HG02642 (cell line): ENCODE data around the gene ESYT1.

ENCODE experiments used
- ATAC-seq: cut with Tn5 transposase; IDR thresholded peaks from one replicate; pipeline ENCODE4 v1.9.1; 2021; ENCODE audit warnings: mild to moderate bottlenecking; ENCODE audit not compliant: unreplicated experiment, poor library complexity

The ESYT1 gene

DNA sequence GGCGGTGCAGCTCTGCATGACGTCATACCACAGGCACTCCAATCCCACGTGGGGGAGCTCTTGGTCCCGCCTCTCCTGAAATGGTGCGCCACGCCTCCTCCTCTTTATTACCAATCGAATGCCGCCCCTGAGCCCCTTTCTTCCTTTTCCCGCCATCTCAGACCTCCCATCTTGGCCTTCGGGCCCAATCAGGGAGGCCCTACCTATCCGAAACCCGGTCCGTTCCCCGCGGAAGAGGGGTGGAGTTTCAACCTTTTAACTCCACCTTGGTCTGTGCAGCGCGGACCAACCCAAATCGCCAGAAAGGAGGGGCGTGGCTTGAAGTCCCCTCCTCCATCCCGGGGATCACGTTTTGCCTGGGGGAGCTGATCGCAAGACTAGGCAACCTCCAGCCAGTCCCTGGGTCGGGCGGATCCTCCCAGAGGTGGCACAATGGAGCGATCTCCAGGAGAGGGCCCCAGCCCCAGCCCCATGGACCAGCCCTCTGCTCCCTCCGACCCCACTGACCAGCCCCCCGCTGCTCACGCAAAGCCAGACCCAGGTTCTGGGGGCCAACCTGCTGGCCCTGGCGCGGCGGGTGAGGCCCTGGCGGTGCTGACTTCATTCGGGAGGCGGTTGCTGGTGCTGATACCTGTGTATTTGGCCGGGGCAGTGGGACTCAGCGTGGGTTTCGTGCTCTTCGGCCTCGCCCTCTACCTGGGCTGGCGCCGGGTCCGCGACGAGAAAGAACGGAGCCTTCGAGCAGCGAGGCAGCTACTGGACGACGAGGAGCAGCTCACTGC lies at the start of gene ESYT1:
Gene ESYT1 (plus strand): TSS at position 380 of the 782 bp plus-strand sequence. CDS start 53 bp downstream, at position 433.
- peak; percentile 88 for ATAC-seq

- no peak for ATAC-seq
Observed at GRCh38 chr12:56078427-56078826, 49.6 kb upstream of the ESYT1 start.

- ATAC-seq: peak; percentile 78
Observed at GRCh38 chr12:56078931-56079722, 48.9 kb upstream of the ESYT1 start.

DNA sequence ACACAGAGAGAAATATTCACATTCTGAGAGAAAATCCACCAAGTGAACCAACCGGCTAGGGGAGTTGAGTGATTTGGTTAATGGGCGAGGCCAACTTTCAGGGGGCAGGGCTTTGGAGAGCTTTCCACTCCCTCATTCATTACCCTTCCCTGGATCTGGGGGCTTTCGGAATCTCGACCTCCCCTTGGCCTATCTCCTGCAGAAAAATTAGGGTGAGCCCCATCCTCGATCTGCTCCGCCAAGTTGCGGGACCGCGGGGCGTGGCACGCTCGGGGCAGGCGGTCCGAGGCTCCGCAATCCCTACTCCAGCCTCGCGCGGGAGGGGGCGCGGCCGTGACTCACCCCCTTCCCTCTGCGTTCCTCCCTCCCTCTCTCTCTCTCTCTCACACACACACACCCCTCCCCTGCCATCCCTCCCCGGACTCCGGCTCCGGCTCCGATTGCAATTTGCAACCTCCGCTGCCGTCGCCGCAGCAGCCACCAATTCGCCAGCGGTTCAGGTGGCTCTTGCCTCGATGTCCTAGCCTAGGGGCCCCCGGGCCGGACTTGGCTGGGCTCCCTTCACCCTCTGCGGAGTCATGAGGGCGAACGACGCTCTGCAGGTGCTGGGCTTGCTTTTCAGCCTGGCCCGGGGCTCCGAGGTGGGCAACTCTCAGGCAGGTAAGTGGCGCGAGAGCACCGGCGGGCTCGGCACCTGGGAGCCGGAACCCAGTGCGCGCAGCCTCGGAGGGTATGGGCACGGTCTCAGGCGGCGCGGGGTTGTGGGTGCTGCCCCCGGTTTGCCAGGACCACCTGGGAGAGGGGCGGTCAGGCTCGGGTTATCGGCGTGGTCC lies 48.1 kb upstream of the ESYT1 start, which contains the start of gene ERBB3:
Gene ERBB3 (plus strand): TSS at position 443 of the 833 bp plus-strand sequence. CDS start 136 bp downstream, at position 579.
- peak; percentile 38 for ATAC-seq

GRCh38 chr12:56080556-56081138 lies 47.4 kb upstream of the ESYT1 start:
- ATAC-seq: no peak

DNA sequence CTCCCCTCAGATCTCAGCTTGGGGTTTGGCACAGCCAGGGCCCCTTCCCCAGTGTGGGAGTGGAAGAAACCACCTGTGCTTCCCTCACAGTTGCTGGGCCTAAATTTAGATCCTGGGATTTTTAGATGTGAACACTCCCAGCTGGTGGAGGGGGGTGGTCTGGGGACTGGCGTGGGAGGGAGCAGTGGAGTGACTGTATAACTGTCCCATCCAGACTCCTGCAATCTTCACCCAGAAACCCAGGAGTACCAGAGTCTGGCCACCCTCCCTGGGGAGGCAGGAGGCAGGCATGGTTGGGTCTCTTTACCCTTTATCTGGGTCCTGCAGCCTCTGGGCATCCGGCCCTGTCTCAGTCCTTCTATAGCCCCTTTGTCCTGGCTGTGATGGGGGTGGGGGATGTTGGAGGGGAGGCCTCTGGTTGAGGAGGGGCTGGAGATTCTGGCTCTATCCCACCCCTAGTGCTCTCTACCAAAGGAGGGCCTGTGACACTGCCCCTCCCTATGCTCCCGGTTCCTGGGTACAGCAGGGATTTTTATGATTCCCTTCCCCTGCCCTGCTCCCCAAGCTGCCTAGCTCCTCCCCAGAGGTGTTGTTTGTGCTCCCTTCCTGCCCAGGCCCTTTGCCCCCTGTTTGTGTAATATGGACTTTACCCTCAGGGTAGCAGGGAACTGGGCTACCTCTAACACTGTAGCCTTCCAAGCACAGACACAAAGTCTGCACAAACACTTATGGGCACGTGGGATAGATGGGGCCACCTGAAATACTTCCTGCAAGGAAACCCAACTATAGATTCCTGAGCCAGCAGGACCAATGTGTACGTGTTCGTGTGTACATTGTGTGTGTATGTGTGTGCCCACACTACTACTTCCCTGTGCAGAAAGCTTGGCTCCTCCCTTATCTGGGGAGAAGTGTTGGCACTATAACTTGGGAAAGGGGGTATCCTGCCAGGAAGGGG lies 46.4 kb upstream of the ESYT1 start:
- ATAC-seq: no peak

- ATAC-seq: no peak
Observed at GRCh38 chr12:56082382-56082781, 45.7 kb upstream of the ESYT1 start.

GRCh38 chr12:56082967-56083366 lies 45.1 kb upstream of the ESYT1 start:
- ATAC-seq: no peak

DNA sequence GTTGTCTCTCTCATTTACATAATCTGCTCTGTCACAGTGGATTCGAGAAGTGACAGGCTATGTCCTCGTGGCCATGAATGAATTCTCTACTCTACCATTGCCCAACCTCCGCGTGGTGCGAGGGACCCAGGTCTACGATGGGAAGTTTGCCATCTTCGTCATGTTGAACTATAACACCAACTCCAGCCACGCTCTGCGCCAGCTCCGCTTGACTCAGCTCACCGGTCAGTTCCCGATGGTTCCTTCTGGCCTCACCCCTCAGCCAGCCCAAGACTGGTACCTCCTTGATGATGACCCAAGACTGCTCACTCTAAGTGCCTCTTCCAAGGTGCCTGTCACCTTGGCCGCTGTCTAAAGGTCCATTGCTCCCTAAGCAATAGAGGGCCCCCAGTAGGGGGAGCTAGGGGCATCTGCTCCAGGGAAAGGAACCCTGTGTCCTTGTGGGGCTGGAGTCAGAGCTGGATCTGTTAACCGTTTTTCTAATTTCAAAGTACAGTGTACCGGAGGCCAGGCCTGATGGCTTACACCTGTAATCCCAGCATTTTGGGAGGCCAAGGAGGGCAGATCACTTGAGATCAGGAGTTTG lies 43.0 kb upstream of the ESYT1 start:
- no peak for ATAC-seq

- no peak for ATAC-seq
Observed at GRCh38 chr12:56086096-56086495, 42.0 kb upstream of the ESYT1 start.

DNA sequence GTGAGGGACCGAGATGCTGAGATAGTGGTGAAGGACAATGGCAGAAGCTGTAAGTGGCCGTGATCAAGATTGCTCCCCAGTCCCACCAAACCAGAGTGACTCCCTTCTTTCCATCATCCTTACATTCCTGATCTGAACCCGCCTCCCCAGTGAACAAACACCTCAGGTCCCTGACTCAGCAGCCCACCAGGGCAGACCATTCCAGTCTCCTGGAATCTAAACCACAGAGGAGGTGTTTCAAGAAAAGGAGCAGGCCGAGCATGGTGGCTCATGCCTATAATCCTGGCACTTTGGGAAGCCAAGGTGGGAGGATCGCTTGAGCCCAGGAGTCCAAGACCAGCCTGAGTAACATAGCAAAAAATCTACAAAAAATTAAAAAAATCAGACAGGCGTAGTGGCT lies 41.5 kb upstream of the ESYT1 start:
- ATAC-seq: no peak

DNA sequence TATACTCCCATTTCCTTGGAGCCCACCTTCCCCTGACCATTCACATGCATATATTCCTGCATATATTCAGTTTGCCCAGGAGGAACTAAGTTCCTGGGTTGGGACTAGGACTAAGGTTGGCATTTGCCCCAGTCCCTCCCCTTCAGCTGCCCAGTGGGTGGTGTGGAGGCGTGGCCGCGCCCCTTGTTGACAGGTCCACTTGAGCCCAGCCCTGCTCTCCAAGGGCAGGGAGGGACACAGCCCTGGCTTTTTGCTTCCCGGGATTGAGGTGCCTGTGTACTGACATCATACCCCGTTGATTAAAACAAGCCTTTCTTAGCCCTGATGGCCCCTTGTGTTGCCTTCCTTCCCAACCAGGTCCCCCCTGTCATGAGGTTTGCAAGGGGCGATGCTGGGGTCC lies 40.8 kb upstream of the ESYT1 start:
- no peak for ATAC-seq

DNA sequence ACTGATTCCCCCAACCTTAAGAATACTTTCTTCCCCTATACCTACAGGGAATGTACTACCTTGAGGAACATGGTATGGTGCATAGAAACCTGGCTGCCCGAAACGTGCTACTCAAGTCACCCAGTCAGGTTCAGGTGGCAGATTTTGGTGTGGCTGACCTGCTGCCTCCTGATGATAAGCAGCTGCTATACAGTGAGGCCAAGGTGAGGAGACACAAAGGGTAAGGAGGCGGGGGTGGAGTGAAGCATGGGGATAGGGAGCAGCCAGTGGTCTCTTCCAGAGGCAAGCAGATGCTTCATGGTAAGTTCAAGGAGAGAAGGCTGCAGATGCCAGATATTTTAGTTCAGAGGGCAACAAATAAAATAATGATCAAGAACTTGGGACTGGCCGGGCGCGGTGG lies 30.3 kb upstream of the ESYT1 start:
- ATAC-seq: no peak

DNA sequence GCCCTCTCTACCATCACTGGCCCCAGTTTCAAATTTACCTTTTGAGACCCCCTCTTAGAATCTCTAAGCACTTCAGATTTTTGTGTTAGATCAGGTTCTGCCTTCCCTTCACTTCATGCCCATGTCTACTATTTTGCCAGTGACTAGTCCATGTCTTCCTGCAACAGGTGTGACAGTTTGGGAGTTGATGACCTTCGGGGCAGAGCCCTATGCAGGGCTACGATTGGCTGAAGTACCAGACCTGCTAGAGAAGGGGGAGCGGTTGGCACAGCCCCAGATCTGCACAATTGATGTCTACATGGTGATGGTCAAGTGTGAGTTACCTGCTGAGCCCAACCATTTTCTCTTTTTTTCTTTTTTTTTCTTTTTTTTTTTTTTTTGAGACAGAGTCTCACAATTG lies 29.5 kb upstream of the ESYT1 start:
- ATAC-seq: no peak

DNA sequence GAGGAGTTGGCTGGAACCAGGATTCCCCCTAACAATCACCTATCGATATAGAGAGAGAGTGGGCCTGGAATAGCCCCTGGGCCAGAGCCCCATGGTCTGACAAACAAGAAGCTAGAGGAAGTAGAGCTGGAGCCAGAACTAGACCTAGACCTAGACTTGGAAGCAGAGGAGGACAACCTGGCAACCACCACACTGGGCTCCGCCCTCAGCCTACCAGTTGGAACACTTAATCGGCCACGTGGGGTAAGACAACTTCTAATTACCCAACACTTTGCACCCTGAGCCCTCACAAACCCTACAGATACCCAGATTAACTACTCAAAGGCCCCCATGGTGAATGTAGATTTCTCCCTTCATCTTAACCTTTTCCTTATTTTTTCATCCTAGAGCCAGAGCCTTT lies 28.3 kb upstream of the ESYT1 start:
- ATAC-seq: no peak

- ATAC-seq: no peak
Observed at GRCh38 chr12:56101045-56101444, 27.0 kb upstream of the ESYT1 start.

- ATAC-seq: no peak
Observed at GRCh38 chr12:56102683-56103065, 25.4 kb upstream of the ESYT1 start.

- no peak for ATAC-seq
Observed at GRCh38 chr12:56103066-56103711, 24.9 kb upstream of the ESYT1 start.

GRCh38 chr12:56103823-56104108 lies 24.3 kb upstream of the ESYT1 start:
- ATAC-seq: no peak
